Myometrial cell (primary cell): ENCODE data around the gene ACBD6. TPM values are rescaled to one million over a fixed set of nuclear protein-coding genes. Genes with fewer than 3 reads are reported as not detected.

Source experiments
- total RNA-seq: library from RNA; depleted of rRNA; stranded (reverse); fragments of >200 nt; gene quantifications from 2 replicates; pipeline ENCODE4 v1.2.3, GENCODE V29; 2015

ACBD6 gene, protein sequence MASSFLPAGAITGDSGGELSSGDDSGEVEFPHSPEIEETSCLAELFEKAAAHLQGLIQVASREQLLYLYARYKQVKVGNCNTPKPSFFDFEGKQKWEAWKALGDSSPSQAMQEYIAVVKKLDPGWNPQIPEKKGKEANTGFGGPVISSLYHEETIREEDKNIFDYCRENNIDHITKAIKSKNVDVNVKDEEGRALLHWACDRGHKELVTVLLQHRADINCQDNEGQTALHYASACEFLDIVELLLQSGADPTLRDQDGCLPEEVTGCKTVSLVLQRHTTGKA
- total RNA-seq: 49.8 and 58.5 TPM in 2 replicates

DNA sequence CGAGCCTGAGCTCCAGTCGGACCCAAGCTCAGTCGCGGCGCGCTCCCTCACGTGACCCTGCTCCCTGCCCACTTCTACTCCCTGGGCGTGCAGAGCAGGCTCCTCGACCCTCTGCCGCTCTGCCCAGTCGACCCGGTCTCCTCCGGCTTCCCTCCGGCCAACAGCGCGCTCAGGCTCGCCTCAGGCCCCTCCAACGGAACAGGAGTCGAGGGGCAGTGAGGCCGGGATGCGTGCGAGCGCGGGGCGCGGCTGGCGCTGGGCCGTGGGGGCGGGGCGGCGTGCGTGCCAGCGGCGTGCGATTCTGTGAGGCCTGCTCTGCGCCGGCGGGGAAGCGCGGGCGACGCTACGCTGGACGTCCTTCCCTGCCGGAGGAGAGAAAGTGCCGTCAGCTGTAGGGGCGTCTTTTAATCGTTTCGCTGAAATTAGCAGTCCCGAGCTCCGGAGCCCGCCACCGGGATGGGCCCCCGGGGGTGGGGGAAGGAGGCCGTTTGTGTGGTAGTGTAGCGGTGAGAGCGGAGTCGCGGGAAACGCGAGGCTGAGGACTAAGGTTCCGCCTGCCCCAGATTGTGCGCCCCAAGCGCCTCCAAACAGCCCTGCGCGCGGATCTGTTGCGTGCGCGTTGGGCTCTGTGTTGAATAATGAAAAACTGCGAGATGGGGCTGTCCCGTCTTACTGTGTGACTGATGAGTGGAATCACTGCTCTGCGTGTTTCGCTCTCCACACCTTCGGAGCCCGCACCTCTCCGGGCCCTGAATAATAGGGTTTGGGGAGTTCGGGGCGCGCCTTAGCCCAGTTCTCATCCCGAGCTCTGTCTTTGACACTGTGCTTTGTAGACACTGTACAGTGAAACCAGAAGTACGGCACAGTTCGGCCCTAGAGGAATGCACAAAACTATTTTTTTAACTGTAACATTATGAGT lies at the start of gene ACBD6:
Gene ACBD6, minus strand, starts transcription at position 217 of the 919 bp plus-strand sequence. CDS start 311 bp downstream, outside the sequence.

Other genes starting within 250 kb of the ACBD6 start
- gene OVAAL, start 56.4 kb upstream of the ACBD6 start, total RNA-seq: not detected in 2 replicates
- gene XPR1, start 129.4 kb upstream of the ACBD6 start, total RNA-seq: 14.4 and 19.1 TPM in 2 replicates